ENCODE data around the gene CFAP77. TPM values are rescaled to one million over a fixed set of nuclear protein-coding genes. Genes with fewer than 3 reads are reported as not detected.

The CFAP77 gene
- total RNA-seq, 1 donor from 2014 or later = 0.36 TPM

- H3K4me1 Mint-ChIP-seq (ENCODE audit: low read depth, unreplicated experiment) = no peaks in the 10 kb centered on the region
- TF ChIP-seq EZH2 (IDR thresholded peaks at IDR 0.05; ENCODE audit: insufficient read depth, low read length) (no peak), CTCF (IDR thresholded peaks at IDR 0.05; ENCODE audit: insufficient read depth, low read depth, low read length) (no peak)
- no peaks in the 10 kb centered on the region for H3K36me3 Mint-ChIP-seq (ENCODE audit: low read depth, unreplicated experiment)
- FAIRE-seq = no peak
- H3K4me3 Mint-ChIP-seq (ENCODE audit: unreplicated experiment) = no peak overlapping the region
- no peak overlapping the region for H2AFZ ChIP-seq (ENCODE audit: low read depth, low read length)
- no peak for DNase-seq (ENCODE audit: low read depth)
- no peak overlapping the region for H3K4me2 ChIP-seq (ENCODE audit: low read length)
- peaks cover 7% of the 10 kb centered on the region for H3K4me1 ChIP-seq (ENCODE audit: insufficient read depth, low read length)
- H3K27ac Mint-ChIP-seq (ENCODE audit: unreplicated experiment) = no peak overlapping the region
- H3K9ac ChIP-seq (ENCODE audit: low read length) = no peak overlapping the region
- H3K27ac ChIP-seq (ENCODE audit: low read depth, low read length) = no peak overlapping the region
- H3K4me3 ChIP-seq (ENCODE audit: insufficient read depth, low read depth, low read length) = no peak overlapping the region
- H4K20me1 ChIP-seq (ENCODE audit: insufficient read depth, low read length) = no peaks in the 10 kb centered on the region
- no peaks in the 10 kb centered on the region for H3K27me3 ChIP-seq (ENCODE audit: insufficient read depth, low read length)
- no peaks in the 10 kb centered on the region for H3K9me3 ChIP-seq (ENCODE audit: insufficient read depth, low read depth, low read length)
- peaks cover 51% of the 10 kb centered on the region for H3K27me3 Mint-ChIP-seq (ENCODE audit: low read depth, unreplicated experiment)
- H3K9me3 Mint-ChIP-seq (ENCODE audit: unreplicated experiment) = peaks cover 4% of the 10 kb centered on the region
- H3K36me3 ChIP-seq (ENCODE audit: insufficient read depth, low read length) = no peaks in the 10 kb centered on the region
- no peaks in the 10 kb centered on the region for H3K79me2 ChIP-seq (ENCODE audit: insufficient read depth, low read length)
Observed at GRCh38 chr9:132543251-132543650, 133.2 kb downstream of the CFAP77 start.

GRCh38 chr9:132543960-132544359 is 133.9 kb downstream of the CFAP77 start:
- no peak overlapping the region for H3K4me3 Mint-ChIP-seq (ENCODE audit: unreplicated experiment)
- no peak overlapping the region for H3K9ac ChIP-seq (ENCODE audit: low read length)
- peaks cover 4% of the 10 kb centered on the region for H3K9me3 Mint-ChIP-seq (ENCODE audit: unreplicated experiment)
- no peak overlapping the region for H3K4me3 ChIP-seq (ENCODE audit: insufficient read depth, low read depth, low read length)
- no peaks in the 10 kb centered on the region for H3K27me3 ChIP-seq (ENCODE audit: insufficient read depth, low read length)
- peaks cover 51% of the 10 kb centered on the region for H3K27me3 Mint-ChIP-seq (ENCODE audit: low read depth, unreplicated experiment)
- peaks cover 7% of the 10 kb centered on the region for H3K4me1 ChIP-seq (ENCODE audit: insufficient read depth, low read length)
- no peaks in the 10 kb centered on the region for H3K4me1 Mint-ChIP-seq (ENCODE audit: low read depth, unreplicated experiment)
- no peaks in the 10 kb centered on the region for H3K9me3 ChIP-seq (ENCODE audit: insufficient read depth, low read depth, low read length)
- no peak overlapping the region for H2AFZ ChIP-seq (ENCODE audit: low read depth, low read length)
- no peaks in the 10 kb centered on the region for H3K36me3 Mint-ChIP-seq (ENCODE audit: low read depth, unreplicated experiment)
- no peak for TF ChIP-seq EZH2 (IDR thresholded peaks at IDR 0.05; ENCODE audit: insufficient read depth, low read length)
- no peak for TF ChIP-seq CTCF (IDR thresholded peaks at IDR 0.05; ENCODE audit: insufficient read depth, low read depth, low read length)
- no peak overlapping the region for H3K27ac ChIP-seq (ENCODE audit: low read depth, low read length)
- no peaks in the 10 kb centered on the region for H3K36me3 ChIP-seq (ENCODE audit: insufficient read depth, low read length)
- H3K27ac Mint-ChIP-seq (ENCODE audit: unreplicated experiment) = no peak overlapping the region
- H3K4me2 ChIP-seq (ENCODE audit: low read length) = no peak overlapping the region
- no peaks in the 10 kb centered on the region for H3K79me2 ChIP-seq (ENCODE audit: insufficient read depth, low read length)
- DNase-seq (ENCODE audit: low read depth) (no peak), FAIRE-seq (no peak)
- H4K20me1 ChIP-seq (ENCODE audit: insufficient read depth, low read length) = no peaks in the 10 kb centered on the region

- Histone ChIP-seq H3K4me1 (ENCODE audit: insufficient read depth, low read length) (peaks cover 7% of the 10 kb centered on the region), H4K20me1 (ENCODE audit: insufficient read depth, low read length) (no peaks in the 10 kb centered on the region), H3K27ac (ENCODE audit: low read depth, low read length) (no peak overlapping the region), H3K27me3 (ENCODE audit: insufficient read depth, low read length) (no peaks in the 10 kb centered on the region), H3K4me3 (ENCODE audit: insufficient read depth, low read depth, low read length) (no peak overlapping the region), H3K4me2 (ENCODE audit: low read length) (peak overlapping the region; percentile 83), H2AFZ (ENCODE audit: low read depth, low read length) (no peak overlapping the region), H3K9me3 (ENCODE audit: insufficient read depth, low read depth, low read length) (no peaks in the 10 kb centered on the region), H3K79me2 (ENCODE audit: insufficient read depth, low read length) (no peaks in the 10 kb centered on the region), H3K9ac (ENCODE audit: low read length) (no peak overlapping the region), H3K36me3 (ENCODE audit: insufficient read depth, low read length) (no peaks in the 10 kb centered on the region)
- Mint-ChIP-seq H3K9me3 (ENCODE audit: unreplicated experiment) (peaks cover 4% of the 10 kb centered on the region), H3K36me3 (ENCODE audit: low read depth, unreplicated experiment) (no peaks in the 10 kb centered on the region), H3K27ac (ENCODE audit: unreplicated experiment) (no peak overlapping the region), H3K4me3 (ENCODE audit: unreplicated experiment) (no peak overlapping the region), H3K27me3 (ENCODE audit: low read depth, unreplicated experiment) (peaks cover 49% of the 10 kb centered on the region), H3K4me1 (ENCODE audit: low read depth, unreplicated experiment) (no peaks in the 10 kb centered on the region)
- TF ChIP-seq CTCF (IDR thresholded peaks at IDR 0.05; ENCODE audit: insufficient read depth, low read depth, low read length) (no peak), EZH2 (IDR thresholded peaks at IDR 0.05; ENCODE audit: insufficient read depth, low read length) (no peak)
- no peak for FAIRE-seq
- DNase-seq (ENCODE audit: low read depth) = no peak
Observed at GRCh38 chr9:132545578-132545977, 135.6 kb downstream of the CFAP77 start.
